ENCODE results near the gene OR10A5. TPM values are rescaled to one million over a fixed set of nuclear protein-coding genes. Genes with fewer than 3 reads are reported as not detected.

Gene OR10A5
- total RNA-seq, 1 donor from 2014 or later: not detected

- no peak overlapping the region for H3K27ac ChIP-seq
- no peaks in the 10 kb centered on the region for H3K9me3 Mint-ChIP-seq
- H4K20me1 ChIP-seq (ENCODE audit: low read depth): no peaks in the 10 kb centered on the region
- H3K4me1 ChIP-seq: peaks cover 7% of the 10 kb centered on the region
- no peak overlapping the region for H3K4me3 ChIP-seq
- H3K9me3 ChIP-seq (ENCODE audit: low read depth): no peaks in the 10 kb centered on the region
- DNase-seq (ENCODE audit: low spot score): no peak
- H3K4me2 ChIP-seq: peak overlapping the region; percentile 18
- H3K9ac ChIP-seq: no peak overlapping the region
- H3K36me3 ChIP-seq: no peaks in the 10 kb centered on the region
- H3K4me3 Mint-ChIP-seq: peak overlapping the region; percentile 11
- peaks cover 5% of the 10 kb centered on the region for H3K27me3 Mint-ChIP-seq (ENCODE audit: insufficient read depth, low read depth)
- peaks cover 10% of the 10 kb centered on the region for H3K4me1 Mint-ChIP-seq
- no peaks in the 10 kb centered on the region for H3K36me3 Mint-ChIP-seq
- H3F3A ChIP-seq (ENCODE audit: low read depth): no peaks in the 10 kb centered on the region
- no peaks in the 10 kb centered on the region for H3K79me2 ChIP-seq (ENCODE audit: low read depth)
- TF ChIP-seq EZH2 (IDR thresholded peaks at IDR 0.05) (no peak), CTCF (IDR thresholded peaks at IDR 0.05) (no peak), EZH2phosphoT487 (IDR thresholded peaks at IDR 0.05) (no peak)
- H2AFZ ChIP-seq (replicated peaks): no peak overlapping the region
- peak overlapping the region; percentile 79 for H3K27ac Mint-ChIP-seq
- no peaks in the 10 kb centered on the region for H3K27me3 ChIP-seq
Measured at GRCh38 chr11:6833356-6833755, 12.1 kb upstream of the OR10A5 start.

GRCh38 chr11:6834021-6834420, 11.5 kb upstream of the OR10A5 start:
- Histone ChIP-seq H2AFZ (replicated peaks) (no peak overlapping the region), H3K4me2 (no peak overlapping the region), H3F3A (ENCODE audit: low read depth) (no peaks in the 10 kb centered on the region), H3K79me2 (ENCODE audit: low read depth) (no peaks in the 10 kb centered on the region), H3K36me3 (no peaks in the 10 kb centered on the region), H3K27me3 (no peaks in the 10 kb centered on the region), H4K20me1 (ENCODE audit: low read depth) (no peaks in the 10 kb centered on the region), H3K4me1 (peaks cover 7% of the 10 kb centered on the region), H3K27ac (no peak overlapping the region), H3K4me3 (no peak overlapping the region), H3K9me3 (ENCODE audit: low read depth) (no peaks in the 10 kb centered on the region), H3K9ac (no peak overlapping the region)
- H3K27me3 Mint-ChIP-seq (ENCODE audit: insufficient read depth, low read depth): peaks cover 2% of the 10 kb centered on the region
- H3K27ac Mint-ChIP-seq: peak overlapping the region; percentile 33
- DNase-seq (ENCODE audit: low spot score): no peak
- peaks cover 10% of the 10 kb centered on the region for H3K4me1 Mint-ChIP-seq
- no peaks in the 10 kb centered on the region for H3K36me3 Mint-ChIP-seq
- no peak overlapping the region for H3K4me3 Mint-ChIP-seq
- no peaks in the 10 kb centered on the region for H3K9me3 Mint-ChIP-seq
- TF ChIP-seq EZH2 (IDR thresholded peaks at IDR 0.05) (no peak), EZH2phosphoT487 (IDR thresholded peaks at IDR 0.05) (no peak), CTCF (IDR thresholded peaks at IDR 0.05) (no peak)

- Histone ChIP-seq H4K20me1 (ENCODE audit: low read depth) (no peaks in the 10 kb centered on the region), H3K4me2 (no peak overlapping the region), H3K4me1 (peaks cover 18% of the 10 kb centered on the region), H3K27ac (no peak overlapping the region), H2AFZ (replicated peaks) (no peak overlapping the region), H3K4me3 (no peak overlapping the region), H3K9ac (no peak overlapping the region), H3K27me3 (no peaks in the 10 kb centered on the region), H3K9me3 (ENCODE audit: low read depth) (no peaks in the 10 kb centered on the region), H3F3A (ENCODE audit: low read depth) (peaks cover 16% of the 10 kb centered on the region), H3K36me3 (peaks cover 4% of the 10 kb centered on the region), H3K79me2 (ENCODE audit: low read depth) (no peaks in the 10 kb centered on the region)
- no peak for TF ChIP-seq EZH2phosphoT487 (IDR thresholded peaks at IDR 0.05)
- TF ChIP-seq EZH2 (IDR thresholded peaks at IDR 0.05): no peak
- TF ChIP-seq CTCF (IDR thresholded peaks at IDR 0.05): no peak
- Mint-ChIP-seq H3K9me3 (peaks cover 14% of the 10 kb centered on the region), H3K27me3 (ENCODE audit: insufficient read depth, low read depth) (peaks cover 3% of the 10 kb centered on the region), H3K36me3 (no peaks in the 10 kb centered on the region), H3K4me3 (no peak overlapping the region), H3K27ac (no peak overlapping the region), H3K4me1 (peaks cover 9% of the 10 kb centered on the region)
- DNase-seq (ENCODE audit: low spot score): no peak
Measured at GRCh38 chr11:6841694-6842093, 3.8 kb upstream of the OR10A5 start.

Data from neural progenitor cell (in vitro differentiated cells).